ENCODE data around the gene PKNOX2.

Gene PKNOX2

GRCh38 chr11:125155767-125156166 is 8.8 kb upstream of the PKNOX2 start:
- no peak for DNase-seq

DNA sequence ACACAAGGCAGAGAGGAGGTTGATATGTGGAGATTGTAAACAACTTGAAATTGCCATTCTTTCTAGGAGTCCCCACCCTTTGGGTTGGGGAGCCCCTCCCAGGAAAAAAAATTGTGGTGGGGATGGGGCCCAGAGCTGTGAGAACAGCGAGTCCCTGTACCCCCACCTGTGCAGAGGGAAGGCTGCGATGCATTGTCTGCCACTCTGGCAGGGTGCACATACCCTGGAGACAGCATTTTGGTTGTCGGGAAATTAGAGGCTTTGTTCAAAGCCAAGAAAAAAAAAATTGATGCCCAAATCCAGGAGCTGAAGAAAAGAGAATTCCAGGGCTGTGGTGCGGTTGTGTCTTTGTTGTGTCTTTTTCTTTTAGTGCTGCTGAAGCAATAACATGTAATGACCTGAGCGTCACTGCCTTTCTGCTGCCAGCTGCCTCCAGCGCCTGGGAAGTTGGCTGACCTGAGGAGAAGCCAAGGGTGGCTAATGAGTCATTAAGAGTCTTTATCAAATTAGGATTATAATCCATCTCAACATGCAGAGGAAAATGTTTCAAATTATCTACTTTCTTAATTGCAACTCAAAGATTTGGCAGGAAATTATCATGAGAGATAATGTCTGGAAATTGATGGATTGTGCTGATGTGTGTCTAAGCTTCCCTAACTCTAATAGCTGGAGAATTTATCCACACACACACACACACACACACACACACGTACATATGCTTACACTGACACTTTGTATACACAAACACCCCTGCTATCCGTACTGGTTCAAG is 8.0 kb upstream of the PKNOX2 start:
- DNase-seq, result peak; percentile 34

GRCh38 chr11:125157118-125157733 is 7.3 kb upstream of the PKNOX2 start:
- DNase-seq, result peak; percentile 13

DNA sequence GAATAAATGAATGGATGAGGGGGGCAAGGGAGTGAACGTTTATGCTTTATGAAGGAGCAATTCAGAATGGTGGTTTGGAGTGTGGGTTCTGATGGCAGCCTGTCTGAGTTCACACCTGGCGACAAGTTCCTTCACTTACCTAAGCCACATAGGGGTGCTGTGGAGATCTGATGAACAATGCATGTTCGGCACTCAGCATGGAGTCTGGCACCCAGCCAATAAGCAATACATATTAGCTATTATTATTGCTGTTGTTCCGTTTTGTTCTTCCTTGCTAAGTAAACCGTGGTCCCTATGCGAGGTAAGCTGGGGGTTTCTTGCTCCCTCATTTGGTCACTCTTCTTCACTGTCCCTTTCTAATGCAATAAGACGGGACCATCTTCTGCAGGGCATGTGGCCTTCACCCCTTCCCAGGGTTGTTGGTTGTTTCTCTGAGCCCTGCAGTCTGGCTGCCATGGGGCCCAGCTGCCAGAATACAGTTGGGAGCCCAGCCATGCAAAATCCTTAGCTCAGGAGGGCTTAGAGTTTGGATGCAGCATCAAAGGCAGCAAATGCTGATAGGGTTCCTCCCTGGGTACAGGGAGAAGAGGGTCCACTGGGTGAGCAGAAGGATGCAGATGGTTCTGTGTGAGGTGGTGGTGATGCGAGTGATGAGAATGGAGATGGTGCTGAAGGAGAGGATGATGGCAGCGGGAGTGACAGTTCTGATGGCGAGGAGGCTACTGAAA is 6.4 kb upstream of the PKNOX2 start:
- peak; percentile 8 for DNase-seq

GRCh38 chr11:125162743-125163142 is 1.8 kb upstream of the PKNOX2 start:
- DNase-seq, result no peak

DNA sequence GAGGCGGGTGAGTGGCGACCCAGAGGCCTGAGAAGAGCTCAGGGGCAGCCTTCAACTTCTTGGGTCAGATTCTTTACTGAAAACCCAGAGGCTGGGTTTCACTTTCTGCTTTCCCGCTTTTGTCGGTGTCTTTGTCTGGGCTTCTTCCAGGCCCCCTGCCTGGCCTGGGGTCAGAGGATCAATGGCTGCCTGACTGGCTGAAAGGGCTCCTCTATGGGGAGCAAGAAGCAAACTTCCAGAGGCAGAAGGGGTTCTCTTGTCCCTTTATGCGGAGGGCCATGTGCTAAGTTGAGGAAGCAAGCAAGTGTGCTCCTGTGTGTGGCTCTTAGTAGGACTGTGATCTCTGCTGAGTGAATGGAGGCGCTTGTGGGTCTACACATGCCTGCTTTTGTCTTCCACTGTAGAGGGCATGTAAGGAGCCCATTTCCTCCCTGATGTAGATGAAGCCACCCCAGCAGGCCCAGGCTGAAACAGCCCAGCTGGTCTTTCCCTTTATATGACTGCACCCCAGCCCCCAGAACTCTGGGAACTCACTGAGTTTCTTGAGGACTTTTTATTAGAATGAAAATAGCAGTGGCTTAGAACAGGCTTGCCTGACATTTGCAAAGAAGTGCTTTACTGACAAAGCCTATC is 1.0 kb upstream of the PKNOX2 start:
- no peak for DNase-seq

GRCh38 chr11:125164091-125164421 is 495 bp upstream of the PKNOX2 start:
- no peak for DNase-seq

- peak; percentile 68 for DNase-seq
Measured at GRCh38 chr11:125165111-125165842, 726 bp downstream of the PKNOX2 start.

DNA sequence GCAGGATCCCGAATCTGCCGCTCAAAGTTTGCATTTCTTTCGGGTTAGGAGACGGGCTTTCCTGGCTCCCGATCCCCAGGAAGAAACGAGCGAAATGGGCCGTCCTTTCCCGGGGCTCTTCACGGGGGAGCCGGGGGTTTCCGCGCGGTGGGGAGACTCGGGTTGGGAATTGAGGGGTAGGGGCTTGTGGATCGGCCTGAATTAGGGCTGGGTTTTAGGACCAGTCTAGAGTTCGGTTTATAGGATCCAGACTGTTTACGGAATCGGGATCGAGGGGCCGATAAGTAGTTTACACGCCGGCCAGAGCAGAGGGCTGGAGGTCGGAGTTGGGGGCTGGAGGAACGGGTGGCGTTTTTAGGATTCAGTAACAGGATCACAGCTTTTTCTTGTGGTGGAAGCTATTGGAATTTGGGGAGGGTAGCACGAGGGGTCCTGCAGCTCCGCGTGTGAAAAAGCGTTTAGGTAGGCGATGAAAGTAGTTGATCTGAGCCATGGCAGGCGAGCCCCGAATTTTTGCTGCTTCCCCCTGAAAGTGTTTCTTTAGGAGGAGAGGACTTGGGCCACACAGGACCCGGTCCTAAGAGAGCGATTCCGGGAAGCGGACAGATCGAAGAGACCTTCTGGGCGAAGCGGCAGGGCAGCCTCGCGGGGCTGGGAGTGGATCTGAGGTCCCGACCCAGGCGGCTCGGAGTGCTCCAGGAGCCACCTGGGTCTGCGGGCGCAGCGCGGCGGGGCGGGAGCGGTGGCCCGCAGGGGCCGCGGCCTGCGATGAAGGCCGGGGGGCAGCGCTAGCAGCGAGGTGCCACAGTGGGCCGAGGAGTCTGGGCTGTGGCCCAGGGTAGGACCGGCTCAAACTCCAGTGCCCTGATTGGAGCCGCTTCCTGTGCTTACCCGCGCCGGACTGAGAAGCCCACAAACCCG is 1.6 kb downstream of the PKNOX2 start:
- peak; percentile 64 for DNase-seq

DNA sequence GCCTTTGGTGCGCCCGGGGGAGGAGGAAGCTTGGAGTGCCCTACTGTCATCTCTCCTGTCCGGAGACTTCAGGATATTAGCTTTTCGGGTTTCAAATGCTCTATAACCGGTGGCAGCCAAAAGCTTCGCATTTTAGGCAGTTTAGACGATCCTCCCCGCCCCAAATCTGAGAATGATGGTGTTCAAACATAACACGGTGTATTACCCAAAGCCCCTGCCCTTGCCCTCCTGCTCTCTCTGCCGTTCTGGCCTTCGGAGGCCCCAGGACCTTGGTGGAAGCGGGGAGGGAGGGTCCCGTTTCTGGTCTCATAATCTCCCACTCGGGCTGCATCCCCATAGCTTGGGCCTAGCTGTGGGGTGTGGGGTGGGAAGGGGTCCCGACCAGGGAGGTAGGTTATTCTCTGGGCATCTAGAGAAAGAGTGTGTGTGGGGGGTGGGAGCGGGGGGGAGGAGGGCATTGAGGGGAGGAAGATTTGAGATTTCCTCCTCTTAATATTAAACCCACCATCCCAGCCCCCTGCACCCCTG is 2.3 kb downstream of the PKNOX2 start:
- DNase-seq, result no peak

DNA sequence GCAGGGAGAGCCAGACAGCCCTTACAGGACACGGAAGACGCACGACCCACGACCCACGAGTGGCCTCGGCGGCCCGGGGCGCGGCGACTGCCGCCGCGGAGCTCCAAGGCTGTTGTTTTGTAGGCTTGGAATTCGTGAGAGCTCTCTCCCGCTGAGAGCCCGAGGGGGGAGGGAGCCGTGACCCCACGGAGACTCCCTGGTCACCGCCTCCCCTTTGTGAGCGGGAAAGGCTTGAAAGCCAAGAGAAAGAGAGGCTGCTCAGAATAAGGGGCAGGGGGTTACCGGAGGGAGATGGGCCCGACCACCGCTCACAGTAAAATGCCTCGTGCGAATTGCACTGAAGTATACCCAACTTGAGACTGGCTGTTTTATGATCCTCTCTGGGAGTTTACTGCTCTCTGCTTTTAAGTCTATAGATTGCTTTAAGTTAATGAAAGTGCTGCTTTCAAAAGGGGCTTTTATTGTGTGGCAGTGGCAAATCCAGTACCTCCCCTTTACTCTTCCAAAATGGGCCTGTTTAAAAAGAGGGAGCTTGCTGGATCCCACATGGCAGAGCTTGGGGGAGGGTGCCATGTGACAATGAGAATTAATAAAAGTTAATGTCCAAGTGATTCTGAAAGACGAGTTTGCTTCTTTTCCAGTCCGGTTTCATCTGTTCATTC is 2.9 kb downstream of the PKNOX2 start:
- no peak for DNase-seq

- DNase-seq, result no peak
Measured at GRCh38 chr11:125167954-125168835, 3.6 kb downstream of the PKNOX2 start.

- no peak for DNase-seq
Measured at GRCh38 chr11:125168918-125169456, 4.4 kb downstream of the PKNOX2 start.

GRCh38 chr11:125170001-125170509 is 5.5 kb downstream of the PKNOX2 start:
- DNase-seq, result no peak

GRCh38 chr11:125170510-125171031 is 6.0 kb downstream of the PKNOX2 start:
- no peak for DNase-seq

DNA sequence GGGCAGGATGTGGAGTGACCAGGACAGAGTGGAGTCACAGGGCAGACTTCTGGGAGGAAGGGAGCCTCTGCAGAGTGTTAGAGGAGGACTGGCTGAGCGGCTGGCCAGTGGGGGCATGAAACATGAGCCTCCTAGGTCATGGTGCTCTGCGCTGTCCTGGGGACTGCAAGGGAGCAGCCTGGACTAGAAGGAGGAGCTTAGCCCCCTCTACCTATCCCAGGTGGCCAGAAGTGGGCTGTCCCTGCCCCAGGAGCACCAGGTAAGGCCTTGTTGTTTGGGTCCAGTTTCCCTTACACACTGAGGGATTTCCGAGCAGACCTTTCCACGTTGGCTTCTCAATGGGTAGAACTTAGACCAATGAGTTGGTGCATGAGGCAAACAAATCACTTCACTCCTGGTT is 7.4 kb downstream of the PKNOX2 start:
- DNase-seq, result no peak

DNA sequence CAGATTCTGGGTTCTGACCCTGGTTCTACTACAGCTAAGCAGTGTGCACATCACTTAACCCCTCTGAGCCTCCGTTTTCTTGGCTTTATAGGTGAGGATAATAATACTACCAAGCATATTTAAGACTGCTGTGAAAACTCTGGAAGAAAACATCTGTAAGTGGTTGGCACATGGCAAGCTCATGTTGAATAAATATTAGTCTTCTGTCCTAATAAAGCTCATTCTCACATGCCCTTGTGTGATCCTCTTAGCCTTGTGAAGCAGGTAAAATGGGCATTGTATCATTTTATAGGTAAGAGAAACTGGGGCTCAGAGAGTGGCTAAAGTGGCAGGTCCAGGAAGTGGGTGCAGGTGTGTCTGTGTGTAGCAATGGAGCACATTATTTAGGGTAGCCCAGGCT is 8.5 kb downstream of the PKNOX2 start:
- DNase-seq, result no peak

GRCh38 chr11:125173556-125173955 is 9.0 kb downstream of the PKNOX2 start:
- DNase-seq, result no peak

DNA sequence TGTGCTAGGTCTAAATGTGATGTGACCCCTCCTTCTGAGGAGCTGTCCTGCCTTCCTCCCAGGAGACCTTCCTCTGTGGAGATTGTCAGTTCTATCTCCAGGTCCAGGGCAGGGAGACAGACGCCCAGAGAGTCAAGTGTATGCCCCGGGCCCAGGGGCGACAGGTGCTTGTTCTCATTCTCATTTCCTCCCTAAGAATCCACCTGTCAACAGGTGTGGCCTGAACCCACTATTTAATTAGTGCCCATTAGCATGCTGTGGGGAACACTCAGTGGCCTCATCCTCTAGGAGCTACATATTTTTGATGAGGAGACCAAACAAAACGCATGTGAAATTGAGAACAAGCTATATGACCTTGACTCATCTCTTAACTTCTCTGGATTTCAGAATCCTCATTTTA is 9.5 kb downstream of the PKNOX2 start:
- DNase-seq, result no peak
